Activated naive CD4-positive, alpha-beta T cell treated with anti-CD3 and anti-CD28 coated beads, Interleukin-2, amount 50 U/mL, for 72 hours (primary cell): ENCODE data around the gene SLC6A9. TPM values are rescaled to one million over a fixed set of nuclear protein-coding genes. Genes with fewer than 3 reads are reported as not detected.
A peak's percentile ranks its signal among the peaks of the same experiment; 100 is the strongest.

Experiments
- ATAC-seq, 2 donors: fragments of 150-1000 bp; cut with Tn5 transposase; 2 replicates each; pipeline ENCODE4 v1.10.0; 2021; ENCODE audit warnings: mild to moderate bottlenecking in 2 of 2, moderate library complexity in 2 of 2
- DNase-seq, 2 donors: peaks; one replicate each; pipeline ENCODE4 v3.0.0; 2021 to 2022; ENCODE audit warnings: low spot score in 2 of 2
- H3K27ac Mint-ChIP-seq, 2 donors: one replicate each; pipeline ENCODE4 v1.8.0; 2022; ENCODE audit warnings: mild to moderate bottlenecking in 2 of 2, mixed read lengths in 2 of 2
- H3K36me3 Mint-ChIP-seq, 2 donors: one replicate each; pipeline ENCODE4 v1.8.0; 2022; ENCODE audit warnings: mixed read lengths in 2 of 2
- H3K9me3 Mint-ChIP-seq, 2 donors: one replicate each; pipeline ENCODE4 v1.8.0; 2022; ENCODE audit warnings: mixed read lengths in 2 of 2
- total RNA-seq, 2 donors: library from RNA; stranded (reverse); gene quantifications; one replicate each; pipeline ENCODE4 v1.2.3, GENCODE V29; 2022

The SLC6A9 gene
- total RNA-seq, 2 donors from 2014 or later = 5.1 to 6.2 TPM

DNA sequence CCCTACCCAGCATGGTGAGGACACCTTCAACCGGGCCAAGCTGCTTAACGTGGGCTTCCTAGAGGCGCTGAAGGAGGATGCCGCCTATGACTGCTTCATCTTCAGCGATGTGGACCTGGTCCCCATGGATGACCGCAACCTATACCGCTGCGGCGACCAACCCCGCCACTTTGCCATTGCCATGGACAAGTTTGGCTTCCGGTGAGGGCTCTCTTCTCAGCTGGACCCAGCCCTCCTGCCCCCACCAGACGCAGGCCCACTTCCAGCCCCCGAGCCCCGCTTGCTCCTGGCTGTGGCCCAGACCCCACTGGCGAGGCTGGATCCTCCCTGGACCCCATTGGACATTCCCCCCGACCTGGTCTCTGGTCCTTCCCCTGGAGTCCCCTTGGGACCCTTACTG lies 46.4 kb downstream of the SLC6A9 start:
- Mint-ChIP-seq H3K27ac (no peak overlapping the region), H3K36me3 (peaks cover 0 to 6% of the 10 kb centered on the region in 2 donors), H3K9me3 (no peaks in the 10 kb centered on the region)
- DNase-seq (no peak), ATAC-seq (no peak)

DNA sequence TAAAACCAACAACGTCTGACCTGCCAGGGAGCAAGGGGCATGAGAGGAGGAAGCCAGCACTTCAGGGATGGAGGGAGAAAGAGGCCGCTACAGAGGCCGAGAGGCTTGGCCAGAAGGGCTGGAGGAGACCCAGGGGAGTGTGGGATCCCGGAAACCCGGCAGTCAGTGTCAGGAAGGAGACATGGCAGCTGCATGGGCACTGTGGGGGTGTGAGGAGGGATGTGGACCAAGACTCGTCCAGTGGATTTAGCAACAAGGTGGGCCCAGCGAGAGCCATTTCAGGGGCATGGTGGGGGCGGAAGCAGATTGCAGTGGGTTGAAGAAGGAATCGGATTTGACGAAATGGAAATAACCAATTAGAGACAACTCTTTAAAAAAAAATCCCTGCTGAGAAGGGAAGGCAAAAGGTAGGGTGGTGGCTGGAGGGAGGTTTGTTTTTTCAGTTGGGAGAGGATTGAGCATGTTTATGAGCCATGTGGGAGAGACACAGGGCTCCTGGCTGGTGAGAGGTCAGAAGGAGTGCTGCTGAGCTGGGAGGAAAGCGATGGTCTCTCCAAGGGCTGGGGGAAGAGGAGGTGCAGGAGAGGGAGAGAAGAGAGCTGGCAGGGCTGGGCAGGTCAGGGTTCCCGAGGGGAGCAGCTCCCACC lies 47.9 kb downstream of the SLC6A9 start:
- H3K27ac Mint-ChIP-seq = peak overlapping the region in 1 of 2 donors; percentile 7
- no peak for ATAC-seq

DNA sequence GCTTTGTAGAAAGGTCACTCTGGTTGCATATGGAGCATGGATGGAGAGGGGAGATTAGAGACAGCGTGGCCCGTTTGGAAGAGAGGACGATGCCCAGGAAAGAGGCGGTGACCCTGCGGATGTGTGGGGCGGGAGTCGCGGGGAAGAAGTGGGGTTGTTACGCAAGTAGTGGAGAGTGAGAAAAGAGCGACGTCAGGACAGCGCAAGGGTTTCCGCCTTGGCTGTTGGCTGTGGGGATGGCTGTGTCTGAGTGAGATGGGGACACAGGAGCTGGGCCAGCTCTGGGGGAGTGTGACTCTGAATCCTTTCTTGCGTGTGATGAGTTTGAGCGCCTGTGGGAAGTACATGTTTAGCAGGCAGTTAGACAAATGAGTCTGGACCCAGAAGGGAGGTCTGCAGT lies 48.5 kb downstream of the SLC6A9 start:
- H3K36me3 Mint-ChIP-seq = peaks cover 4 to 10% of the 10 kb centered on the region in 2 donors
- no peaks in the 10 kb centered on the region for H3K9me3 Mint-ChIP-seq
- H3K27ac Mint-ChIP-seq = peak overlapping the region in 1 of 2 donors; percentile 7
- ATAC-seq = no peak
- no peak for DNase-seq

More for the DNA sequence above, 47.9 kb downstream of the SLC6A9 start:
- peaks cover 0 to 6% of the 10 kb centered on the region in 2 donors for H3K36me3 Mint-ChIP-seq
- no peaks in the 10 kb centered on the region for H3K9me3 Mint-ChIP-seq
- no peak for DNase-seq

DNA sequence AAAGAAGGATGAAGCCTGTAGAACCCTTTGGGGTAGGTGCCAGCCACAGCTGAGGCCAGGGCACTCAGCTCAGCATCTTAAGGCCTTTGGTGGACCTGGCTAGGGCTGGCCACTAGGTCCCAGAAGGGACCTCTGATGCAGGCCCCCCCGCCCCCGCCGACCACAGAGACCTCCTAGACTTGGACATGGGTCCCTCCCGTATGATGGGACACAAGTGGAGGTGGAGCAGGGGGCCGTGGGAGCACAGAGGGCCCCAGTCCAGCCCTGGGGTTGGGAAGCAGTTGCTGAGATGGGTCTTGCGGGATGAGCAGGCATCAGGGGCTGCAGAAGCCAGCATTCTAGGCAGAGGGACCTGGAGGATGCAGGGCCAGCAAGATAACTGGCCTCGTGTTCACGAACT lies 49.0 kb downstream of the SLC6A9 start:
- Mint-ChIP-seq H3K27ac (no peak overlapping the region), H3K36me3 (peaks cover 10 to 16% of the 10 kb centered on the region in 2 donors), H3K9me3 (no peaks in the 10 kb centered on the region)
- ATAC-seq (no peak), DNase-seq (no peak)

DNA sequence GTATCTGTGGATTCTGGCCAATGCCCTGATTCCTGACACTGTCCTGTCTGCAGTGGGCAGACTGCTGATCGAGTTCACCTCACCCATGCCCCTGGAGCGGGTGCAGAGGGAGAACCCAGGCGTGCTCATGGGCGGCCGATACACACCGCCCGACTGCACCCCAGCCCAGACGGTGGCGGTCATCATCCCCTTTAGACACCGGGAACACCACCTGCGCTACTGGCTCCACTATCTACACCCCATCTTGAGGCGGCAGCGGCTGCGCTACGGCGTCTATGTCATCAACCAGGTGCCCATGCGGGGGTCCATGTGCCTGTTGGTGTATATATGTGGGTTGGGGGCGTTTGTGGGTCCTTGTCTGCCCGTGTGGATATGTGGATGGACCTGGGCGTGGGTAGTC lies 49.6 kb downstream of the SLC6A9 start:
- DNase-seq (no peak), ATAC-seq (no peak)
- no peaks in the 10 kb centered on the region for H3K9me3 Mint-ChIP-seq
- no peak overlapping the region for H3K27ac Mint-ChIP-seq
- peaks cover 16 to 22% of the 10 kb centered on the region in 2 donors for H3K36me3 Mint-ChIP-seq

DNA sequence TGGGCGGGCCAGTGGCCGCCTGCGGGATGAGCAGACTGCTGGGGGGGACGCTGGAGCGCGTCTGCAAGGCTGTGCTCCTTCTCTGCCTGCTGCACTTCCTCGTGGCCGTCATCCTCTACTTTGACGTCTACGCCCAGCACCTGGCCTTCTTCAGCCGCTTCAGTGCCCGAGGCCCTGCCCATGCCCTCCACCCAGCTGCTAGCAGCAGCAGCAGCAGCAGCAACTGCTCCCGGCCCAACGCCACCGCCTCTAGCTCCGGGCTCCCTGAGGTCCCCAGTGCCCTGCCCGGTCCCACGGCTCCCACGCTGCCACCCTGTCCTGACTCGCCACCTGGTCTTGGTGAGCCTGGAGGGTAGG lies 50.1 kb downstream of the SLC6A9 start:
- Mint-ChIP-seq H3K9me3 (no peaks in the 10 kb centered on the region), H3K27ac (no peak overlapping the region), H3K36me3 (peaks cover 21 to 27% of the 10 kb centered on the region in 2 donors)
- ATAC-seq = no peak
- DNase-seq = no peak

DNA sequence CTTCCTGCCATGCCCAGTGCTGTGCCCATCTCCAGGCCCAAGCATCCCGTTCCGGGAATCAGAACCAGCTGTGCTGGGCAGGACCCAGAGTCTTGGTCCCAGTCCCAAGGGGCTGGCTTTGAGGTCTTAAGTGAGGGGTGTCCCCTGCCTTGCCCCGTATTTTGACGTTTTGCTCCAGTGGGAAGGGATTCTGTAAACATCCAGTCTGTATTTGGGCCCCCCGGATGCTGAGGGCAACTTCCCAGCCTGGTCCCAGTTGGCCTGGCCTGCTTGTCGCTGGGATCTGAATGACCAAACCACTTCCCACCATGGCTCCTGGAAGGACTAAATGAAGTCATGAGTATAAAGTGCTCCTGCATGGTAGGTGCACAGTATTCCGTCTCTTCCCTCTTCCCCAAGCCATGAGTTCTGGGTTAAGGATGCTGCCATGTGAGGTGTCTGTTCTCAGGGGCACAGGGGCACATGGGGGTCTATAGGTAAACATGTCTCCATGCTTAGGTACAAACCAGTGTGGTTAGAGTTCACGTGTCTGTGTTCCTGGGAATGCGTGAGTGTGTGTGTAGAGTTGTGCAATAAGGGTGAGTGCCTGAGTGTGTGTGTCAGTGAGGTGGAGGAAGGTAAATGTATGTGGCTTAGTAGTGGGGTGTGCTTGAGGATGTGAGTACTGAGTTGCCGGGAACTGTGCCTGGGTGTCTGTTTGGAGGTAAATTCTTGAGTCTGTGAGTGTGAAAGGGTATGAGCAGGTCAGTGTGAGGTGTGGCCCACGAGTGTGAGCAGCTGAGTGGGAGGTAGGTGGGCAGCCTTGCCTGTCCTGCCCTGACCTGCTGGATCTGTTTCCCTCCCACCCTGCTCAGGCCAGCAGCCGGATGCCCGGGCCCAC lies 50.8 kb downstream of the SLC6A9 start:
- peak overlapping the region in 1 of 2 donors; percentile 31 for H3K27ac Mint-ChIP-seq
- H3K36me3 Mint-ChIP-seq = peaks cover 23 to 33% of the 10 kb centered on the region in 2 donors
- no peak for ATAC-seq
- DNase-seq = no peak
- no peaks in the 10 kb centered on the region for H3K9me3 Mint-ChIP-seq

DNA sequence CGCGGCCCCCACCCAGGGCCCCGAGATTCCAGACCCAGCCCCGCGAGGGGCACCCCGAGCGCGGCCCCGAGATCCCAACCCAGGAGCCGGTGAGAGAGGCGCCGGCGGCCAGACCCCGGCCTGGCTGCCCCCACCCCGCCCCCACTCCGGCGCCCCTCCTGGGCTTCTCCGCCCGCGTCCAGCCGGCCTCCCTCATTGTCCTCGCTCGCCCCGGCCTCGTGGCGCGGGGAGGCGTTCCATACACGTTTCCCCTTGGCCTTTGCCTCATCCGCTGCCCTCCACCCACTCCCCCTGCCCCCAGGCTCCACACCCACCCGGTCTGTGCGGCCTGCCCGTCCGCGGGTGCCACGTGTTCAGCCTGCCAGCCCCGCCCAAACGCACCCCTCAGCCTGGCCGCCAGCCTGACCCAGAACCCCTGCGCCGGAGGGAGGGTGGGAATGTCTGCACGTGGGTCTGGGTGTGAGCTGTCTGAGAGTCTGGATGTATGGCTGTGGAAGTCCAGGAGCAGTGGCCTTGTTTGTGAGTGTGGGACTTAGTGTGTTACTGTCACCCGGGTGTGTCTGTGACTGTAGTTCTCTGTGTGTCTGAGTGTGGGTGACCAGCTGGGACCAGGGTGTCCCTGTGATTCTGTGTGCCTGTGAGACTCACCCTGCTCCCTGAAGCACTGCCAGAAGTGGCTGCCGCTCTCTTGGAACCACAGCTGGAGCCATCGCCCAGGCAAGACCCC lies 51.6 kb downstream of the SLC6A9 start:
- ATAC-seq (peak; percentile 2 to 28), DNase-seq (peak in 1 of 2 donors; percentile 45)
- H3K27ac Mint-ChIP-seq = peak overlapping the region; percentile 31 to 56
- peaks cover 23 to 35% of the 10 kb centered on the region in 2 donors for H3K36me3 Mint-ChIP-seq
- H3K9me3 Mint-ChIP-seq = no peaks in the 10 kb centered on the region

GRCh38 chr1:43979261-43979527 lies 52.1 kb downstream of the SLC6A9 start:
- H3K27ac Mint-ChIP-seq = no peak overlapping the region
- no peak for DNase-seq
- no peak for ATAC-seq
- H3K9me3 Mint-ChIP-seq = no peaks in the 10 kb centered on the region
- H3K36me3 Mint-ChIP-seq = peaks cover 23 to 35% of the 10 kb centered on the region in 2 donors

GRCh38 chr1:43978551-43979260 lies 52.6 kb downstream of the SLC6A9 start, which contains the start of gene B4GALT2:
B4GALT2 (plus strand) TSS chr1:43979210; CDS start chr1:43981161, 1,951 bp downstream.
- no peaks in the 10 kb centered on the region for H3K9me3 Mint-ChIP-seq
- DNase-seq = peak; percentile 63 to 65
- peaks cover 23 to 37% of the 10 kb centered on the region in 2 donors for H3K36me3 Mint-ChIP-seq
- ATAC-seq = peak; percentile 15
- H3K27ac Mint-ChIP-seq = peak within 1 kb of the TSS; percentile 31 to 77

GRCh38 chr1:43978264-43978550 lies 53.1 kb downstream of the SLC6A9 start:
- no peak for ATAC-seq

DNA sequence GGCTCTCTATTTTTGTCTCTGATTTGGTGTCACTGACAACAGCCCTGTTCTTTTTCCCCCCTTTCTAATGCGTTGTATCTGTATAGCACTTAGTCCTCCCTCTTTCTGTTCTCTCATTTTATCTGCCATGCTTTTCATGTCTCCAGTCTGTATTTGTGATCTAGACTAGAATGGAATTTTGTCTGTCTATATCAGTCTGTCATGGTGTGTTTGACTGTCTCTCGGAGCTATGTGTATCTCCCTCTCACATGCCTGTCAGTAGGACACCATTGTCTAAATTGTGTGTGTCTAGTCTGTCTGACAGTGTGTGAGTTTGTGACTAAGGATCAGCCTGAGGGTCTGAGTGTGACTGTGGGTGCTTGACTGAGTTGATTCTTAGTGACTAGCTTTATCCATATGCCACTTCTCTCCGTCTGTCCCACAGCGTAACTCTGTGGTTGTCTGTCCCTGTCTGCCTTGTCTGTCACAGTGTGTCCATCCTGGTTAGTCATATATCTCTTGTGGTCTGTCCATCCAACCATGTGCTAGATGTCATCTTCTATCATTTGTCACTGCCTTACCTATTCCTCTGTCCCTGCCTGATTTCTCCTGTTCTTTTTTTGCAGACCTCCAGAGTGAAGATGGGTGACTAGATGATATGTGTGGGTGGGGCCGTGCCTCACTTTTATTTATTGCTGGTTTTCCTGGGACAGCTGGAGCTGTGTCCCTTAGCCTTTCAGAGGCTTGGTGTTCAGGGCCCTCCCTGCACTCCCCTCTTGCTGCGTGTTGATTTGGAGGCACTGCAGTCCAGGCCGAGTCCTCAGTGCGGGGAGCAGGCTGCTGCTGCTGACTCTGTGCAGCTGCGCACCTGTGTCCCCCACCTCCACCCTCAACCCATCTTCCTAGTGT lies 53.6 kb downstream of the SLC6A9 start:
- Mint-ChIP-seq H3K9me3 (no peaks in the 10 kb centered on the region), H3K36me3 (peaks cover 29 to 43% of the 10 kb centered on the region in 2 donors)
- DNase-seq = no peak

More at GRCh38 chr1:43978264-43978550, 53.1 kb downstream of the SLC6A9 start:
- Mint-ChIP-seq H3K36me3 (peaks cover 27 to 42% of the 10 kb centered on the region in 2 donors), H3K9me3 (no peaks in the 10 kb centered on the region), H3K27ac (peak overlapping the region in 1 of 2 donors; percentile 67)
- no peak for DNase-seq

GRCh38 chr1:43976890-43977289 lies 54.4 kb downstream of the SLC6A9 start:
- ATAC-seq (no peak), DNase-seq (no peak)
- H3K36me3 Mint-ChIP-seq = peaks cover 29 to 43% of the 10 kb centered on the region in 2 donors
- H3K27ac Mint-ChIP-seq = no peak overlapping the region
- no peaks in the 10 kb centered on the region for H3K9me3 Mint-ChIP-seq

More for the DNA sequence above, 53.6 kb downstream of the SLC6A9 start:
- ATAC-seq = peak in 1 of 2 donors; percentile 9
- no peak overlapping the region for H3K27ac Mint-ChIP-seq

GRCh38 chr1:43976045-43976444 lies 55.2 kb downstream of the SLC6A9 start:
- H3K27ac Mint-ChIP-seq = peak overlapping the region; percentile 65 to 91

GRCh38 chr1:43975249-43975961 lies 55.9 kb downstream of the SLC6A9 start:
- peaks cover 29 to 39% of the 10 kb centered on the region in 2 donors for H3K36me3 Mint-ChIP-seq
- H3K9me3 Mint-ChIP-seq = no peaks in the 10 kb centered on the region
- ATAC-seq (peak; percentile 2 to 6), DNase-seq (no peak)
- H3K27ac Mint-ChIP-seq = peak overlapping the region; percentile 65 to 91

More at GRCh38 chr1:43976045-43976444, 55.2 kb downstream of the SLC6A9 start:
- H3K36me3 Mint-ChIP-seq = peaks cover 29 to 43% of the 10 kb centered on the region in 2 donors
- DNase-seq (no peak), ATAC-seq (no peak)
- no peaks in the 10 kb centered on the region for H3K9me3 Mint-ChIP-seq
